Measurements from ENCODE around the gene TMSB15B. TPM values are rescaled to one million over a fixed set of nuclear protein-coding genes. Genes with fewer than 3 reads are reported as not detected.

TMSB15B gene
- total RNA-seq, 1 experiment from 2014 or later = 8.3 TPM

Other genes with a start within 250 kb of the TMSB15B start
- gene PLP1, start 185.8 kb upstream of the TMSB15B start, total RNA-seq (2021) = 29.2 to 31.3 TPM (median 29.5 TPM) in 3 replicates
- gene RAB9B, start 130.4 kb upstream of the TMSB15B start, total RNA-seq (2021) = 0.22 to 0.44 TPM (median 0.25 TPM) in 3 replicates
- gene H2BW1, start 51.1 kb downstream of the TMSB15B start, total RNA-seq (2021) = not detected in 3 replicates
- gene H2BW2, start 77.3 kb downstream of the TMSB15B start, total RNA-seq (2021) = 0.15 to 0.50 TPM in 2 of 3 replicates, not detected in the other
- 2.2 to 4.3 TPM (median 3.6 TPM) in 3 replicates for gene TMSB15C, start 113.6 kb downstream of the TMSB15B start, total RNA-seq (2021)
- 2.3 to 2.6 TPM (median 2.4 TPM) in 3 replicates for gene ZCCHC18, start 149.9 kb downstream of the TMSB15B start, total RNA-seq (2021)
- 1.8 to 2.9 TPM (median 2.8 TPM) in 3 replicates for gene SLC25A53, start 194.4 kb downstream of the TMSB15B start, total RNA-seq (2021)
- gene FAM199X, start 203.8 kb downstream of the TMSB15B start, total RNA-seq (2021) = 13.2 to 14.5 TPM (median 13.5 TPM) in 3 replicates

All from WTC11 (cell line).